Measurements from ENCODE around the gene VAC14.

The VAC14 gene

GRCh38 chr16:70692130-70692872, 108.7 kb downstream of the VAC14 start:
- DNase-seq (ENCODE audit: insufficient read length) (no peak), FAIRE-seq (no peak)
- TF ChIP-seq POLR2A (IDR thresholded peaks at IDR 0.05; ENCODE audit: low read depth, low read length): no peak
- no peak for TF ChIP-seq TAF1 (IDR thresholded peaks at IDR 0.05; ENCODE audit: borderline replicate concordance, low read depth, low read length)
- TF ChIP-seq POLR2AphosphoS5 (IDR thresholded peaks at IDR 0.05; ENCODE audit: low read depth, low read length): no peak

- no peak for TF ChIP-seq TAF1 (IDR thresholded peaks at IDR 0.05; ENCODE audit: borderline replicate concordance, low read depth, low read length)
- TF ChIP-seq POLR2AphosphoS5 (IDR thresholded peaks at IDR 0.05; ENCODE audit: low read depth, low read length): no peak
- TF ChIP-seq POLR2A (IDR thresholded peaks at IDR 0.05; ENCODE audit: low read depth, low read length): no peak
- no peak for FAIRE-seq
- DNase-seq (ENCODE audit: insufficient read length): no peak
These were observed 109.5 kb downstream of the VAC14 start for GRCh38 chr16:70691223-70692129.

DNA sequence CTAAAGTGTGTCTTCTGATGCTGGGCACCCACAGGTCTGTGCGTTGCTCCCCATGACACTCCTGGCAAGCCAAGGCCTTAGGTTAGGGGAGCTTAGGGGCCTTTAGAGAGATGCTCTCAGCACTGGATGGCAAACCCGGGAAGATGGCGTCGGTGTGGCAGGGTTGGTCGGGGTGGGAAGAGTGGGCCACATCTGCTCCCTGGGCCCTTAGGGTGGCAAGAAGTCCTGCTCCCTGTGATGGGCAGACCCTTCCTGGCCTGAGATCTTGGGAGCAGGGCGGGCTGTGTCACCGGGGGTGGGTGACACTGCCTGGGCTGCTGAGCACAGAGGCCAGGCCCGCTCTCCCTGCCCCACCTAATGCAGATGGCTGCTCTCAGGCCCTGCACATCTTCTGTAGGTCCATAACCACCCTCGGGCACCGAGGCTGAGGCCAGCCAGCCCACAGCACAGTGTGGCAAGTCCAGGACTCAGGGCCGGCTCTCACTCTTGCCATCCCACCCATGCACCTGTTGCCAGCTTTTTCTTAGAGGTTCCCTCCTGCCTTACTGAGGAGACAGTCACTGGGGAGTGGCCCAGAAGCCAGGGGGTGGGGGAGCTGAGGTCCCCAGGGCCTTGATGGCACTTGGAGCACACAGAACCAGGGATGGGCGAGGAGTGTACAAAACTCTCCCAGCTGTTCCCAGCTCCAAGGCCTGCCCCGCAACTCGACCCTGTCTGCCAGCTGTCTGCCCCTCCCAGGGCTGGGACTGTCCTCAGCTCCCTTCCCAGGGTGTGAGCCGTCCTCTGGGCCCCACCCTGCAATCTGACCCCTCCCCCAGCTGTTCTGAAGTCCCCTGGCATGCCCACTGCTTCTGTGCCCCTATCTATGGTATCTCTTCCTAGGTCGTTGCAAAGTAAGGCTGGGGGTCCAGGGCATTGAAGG, 110.7 kb downstream of the VAC14 start:
- no peak for FAIRE-seq
- TF ChIP-seq POLR2A (IDR thresholded peaks at IDR 0.05; ENCODE audit: low read depth, low read length): no peak
- TF ChIP-seq POLR2AphosphoS5 (IDR thresholded peaks at IDR 0.05; ENCODE audit: low read depth, low read length): no peak
- TF ChIP-seq TAF1 (IDR thresholded peaks at IDR 0.05; ENCODE audit: borderline replicate concordance, low read depth, low read length): no peak

DNA sequence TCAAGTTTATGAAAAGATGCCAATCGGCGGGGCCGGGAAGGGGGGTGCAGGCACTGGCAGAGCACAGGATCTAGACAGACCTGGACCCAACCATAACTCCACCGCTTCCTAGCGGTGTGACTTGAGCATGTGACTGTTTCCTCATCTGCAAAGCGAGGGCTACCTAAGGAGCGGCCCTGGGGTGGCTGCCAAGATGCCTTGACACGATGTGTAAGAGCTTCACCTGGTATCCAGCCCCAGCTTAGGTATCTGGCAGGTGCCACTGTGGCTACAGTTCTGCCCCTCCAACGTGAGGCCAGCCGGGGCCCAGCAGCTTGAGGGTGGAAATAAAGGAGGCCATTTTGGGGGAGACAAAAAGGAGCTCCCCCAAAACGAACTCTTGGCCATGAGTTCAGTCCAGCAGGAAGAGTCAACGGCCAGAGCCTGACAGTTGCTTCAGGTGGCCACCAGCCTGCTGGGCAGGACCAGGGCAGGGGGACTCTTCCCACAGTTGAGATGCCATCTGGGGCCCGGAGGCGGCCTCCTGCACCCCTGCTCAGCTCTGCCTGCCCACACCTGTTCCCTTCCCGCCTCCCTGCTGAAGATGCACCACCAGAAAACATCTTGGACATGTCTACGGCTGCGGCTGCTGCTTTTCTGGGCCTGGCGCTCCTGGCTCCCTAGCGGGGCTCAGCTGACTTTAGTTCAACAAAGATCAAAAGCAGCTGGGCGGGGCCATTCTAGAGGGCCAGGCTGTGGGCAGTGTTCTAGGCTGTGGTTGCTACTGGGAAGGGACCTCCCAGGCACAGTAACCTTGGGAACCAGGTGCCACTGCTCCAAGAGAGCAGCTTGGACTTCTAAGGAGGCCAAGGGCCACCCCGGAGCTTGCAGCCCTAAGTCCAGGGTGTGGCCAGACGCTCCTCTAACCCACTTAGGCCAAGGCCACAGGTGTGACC, 111.7 kb downstream of the VAC14 start:
- FAIRE-seq (no peak), DNase-seq (ENCODE audit: insufficient read length) (no peak)
- TF ChIP-seq TAF1 (IDR thresholded peaks at IDR 0.05; ENCODE audit: borderline replicate concordance, low read depth, low read length): no peak
- no peak for TF ChIP-seq POLR2A (IDR thresholded peaks at IDR 0.05; ENCODE audit: low read depth, low read length)
- no peak for TF ChIP-seq POLR2AphosphoS5 (IDR thresholded peaks at IDR 0.05; ENCODE audit: low read depth, low read length)

More for the DNA sequence above, 110.7 kb downstream of the VAC14 start:
- DNase-seq (ENCODE audit: insufficient read length): no peak

GRCh38 chr16:70688246-70688742, 112.7 kb downstream of the VAC14 start:
- FAIRE-seq: no peak
- no peak for DNase-seq (ENCODE audit: insufficient read length)
- no peak for TF ChIP-seq POLR2AphosphoS5 (IDR thresholded peaks at IDR 0.05; ENCODE audit: low read depth, low read length)
- no peak for TF ChIP-seq TAF1 (IDR thresholded peaks at IDR 0.05; ENCODE audit: borderline replicate concordance, low read depth, low read length)
- TF ChIP-seq POLR2A (IDR thresholded peaks at IDR 0.05; ENCODE audit: low read depth, low read length): no peak

- DNase-seq (ENCODE audit: insufficient read length): no peak
- TF ChIP-seq POLR2AphosphoS5 (IDR thresholded peaks at IDR 0.05; ENCODE audit: low read depth, low read length): no peak
- TF ChIP-seq POLR2A (IDR thresholded peaks at IDR 0.05; ENCODE audit: low read depth, low read length): no peak
- no peak for TF ChIP-seq TAF1 (IDR thresholded peaks at IDR 0.05; ENCODE audit: borderline replicate concordance, low read depth, low read length)
- no peak for FAIRE-seq
These were observed 113.2 kb downstream of the VAC14 start for GRCh38 chr16:70687671-70688245.

DNA sequence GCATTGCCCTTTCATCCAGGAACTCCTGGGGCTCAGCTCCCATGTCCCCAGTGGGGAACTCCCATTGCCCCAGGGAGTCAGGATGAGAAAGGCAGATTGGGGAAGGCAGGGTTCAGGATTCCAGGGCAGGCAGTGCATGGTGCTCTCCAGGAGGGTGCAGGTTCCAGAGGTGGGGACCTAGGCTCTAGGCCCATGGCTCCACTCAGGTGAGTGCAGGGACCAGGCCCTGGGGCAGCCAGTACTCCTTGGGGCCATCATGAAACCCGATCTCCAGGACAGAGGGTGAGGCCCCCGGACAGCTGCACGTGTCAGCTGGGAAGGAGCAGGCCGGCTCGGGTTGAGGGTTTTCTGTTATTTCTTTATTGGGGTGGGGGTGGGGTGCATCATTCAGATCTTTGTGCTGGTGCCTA, 113.9 kb downstream of the VAC14 start:
- FAIRE-seq (no peak), DNase-seq (ENCODE audit: insufficient read length) (no peak)
- TF ChIP-seq POLR2AphosphoS5 (IDR thresholded peaks at IDR 0.05; ENCODE audit: low read depth, low read length) (no peak), POLR2A (IDR thresholded peaks at IDR 0.05; ENCODE audit: low read depth, low read length) (no peak), TAF1 (IDR thresholded peaks at IDR 0.05; ENCODE audit: borderline replicate concordance, low read depth, low read length) (no peak)

DNA sequence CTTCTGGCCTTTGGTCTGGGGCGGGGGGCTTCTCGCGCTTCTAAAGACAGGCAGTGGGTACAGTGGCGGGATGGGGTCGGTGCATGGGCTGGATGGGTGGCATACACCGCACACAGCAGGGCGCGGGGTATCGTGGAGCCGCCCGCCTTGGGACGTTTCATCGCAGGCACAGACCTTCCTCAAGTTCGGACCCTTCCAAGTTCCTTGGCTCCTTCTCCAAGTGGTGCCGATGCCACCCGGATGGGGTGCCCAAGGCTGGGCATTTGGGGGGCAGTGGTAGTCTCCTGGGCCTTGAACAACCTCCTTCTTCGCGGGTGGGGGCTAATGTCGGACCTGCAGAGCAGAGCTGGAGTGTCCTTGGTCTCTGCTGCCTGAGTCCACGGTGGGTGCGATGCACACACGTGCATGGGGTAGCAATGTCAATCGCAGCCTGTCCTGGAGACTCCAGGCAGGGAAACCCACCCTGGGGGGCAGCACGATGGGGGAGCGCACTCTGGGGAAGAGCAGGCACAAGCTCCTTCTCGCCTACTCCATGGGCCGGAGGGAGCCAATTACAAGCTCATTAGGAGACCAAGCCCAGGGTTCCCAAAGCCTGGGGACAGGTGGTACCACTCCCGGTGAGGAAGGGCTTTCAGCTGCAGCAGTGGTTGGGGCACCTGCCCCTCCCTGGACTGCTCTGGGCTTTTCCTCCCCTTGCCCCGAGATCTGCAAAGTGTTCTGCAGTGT, 114.4 kb downstream of the VAC14 start:
- TF ChIP-seq TAF1 (IDR thresholded peaks at IDR 0.05; ENCODE audit: borderline replicate concordance, low read depth, low read length) (no peak), POLR2AphosphoS5 (IDR thresholded peaks at IDR 0.05; ENCODE audit: low read depth, low read length) (no peak), POLR2A (IDR thresholded peaks at IDR 0.05; ENCODE audit: low read depth, low read length) (no peak)
- no peak for DNase-seq (ENCODE audit: insufficient read length)
- no peak for FAIRE-seq

GRCh38 chr16:70685938-70686375, 115.0 kb downstream of the VAC14 start, which contains the start of gene MTSS2:
Gene MTSS2 (minus strand): TSS chr16:70686053. CDS start chr16:70685791, 262 bp downstream.
- DNase-seq (ENCODE audit: insufficient read length) (no peak), FAIRE-seq (no peak)
- TF ChIP-seq POLR2AphosphoS5 (IDR thresholded peaks at IDR 0.05; ENCODE audit: low read depth, low read length): no peak
- TF ChIP-seq POLR2A (IDR thresholded peaks at IDR 0.05; ENCODE audit: low read depth, low read length): no peak
- no peak for TF ChIP-seq TAF1 (IDR thresholded peaks at IDR 0.05; ENCODE audit: borderline replicate concordance, low read depth, low read length)
